Esophagus muscularis mucosa (tissue), 4 donors: Measurements from ENCODE around the gene PPP1R1B. TPM values are rescaled to one million over a fixed set of nuclear protein-coding genes. Genes with fewer than 3 reads are reported as not detected.

Source experiments
- DNase-seq: peaks from one replicate; pipeline ENCODE4 v3.0.0-alpha.2; 2017; ENCODE audit errors: extremely low spot score
- H3K27ac ChIP-seq, 4 donors: fragments of 200-600 bp; sonication (generic); replicated peaks in 1 of 4; 1 replicate in 3 of 4; 2 replicates in 1 of 4; pipeline ENCODE4 v1.5.1; 2016 to 2019; ENCODE audit warnings: mild to moderate bottlenecking in 1 of 4
- H3K27me3 ChIP-seq, 4 donors: fragments of 200-600 bp; sonication (generic); one replicate each; pipeline versions ENCODE4 v1.5.1 to v1.6.0; 2016 to 2019
- H3K36me3 ChIP-seq, 4 donors: fragments of 200-600 bp; sonication (generic); one replicate each; pipeline ENCODE4 v1.5.1; 2016 to 2019
- H3K4me1 ChIP-seq, 4 donors: fragments of 200-600 bp; sonication (generic); one replicate each; pipeline ENCODE4 v1.5.1; 2016 to 2019
- H3K4me3 ChIP-seq, 4 donors: fragments of 200-600 bp; sonication (generic); 1 replicate in 2 of 4; 2 replicates in 2 of 4; pipeline ENCODE4 v1.5.1; 2016 to 2019; ENCODE audit warnings: mild to moderate bottlenecking in 4 of 4, moderate library complexity in 1 of 4
- H3K9me3 ChIP-seq, 4 donors: fragments of 200-600 bp; sonication (generic); 1 replicate in 3 of 4; 2 replicates in 1 of 4; pipeline ENCODE4 v1.5.1; 2016 to 2019
- CTCF ChIP-seq, 3 experiments: fragments of 200-600 bp in 2 of 3; fragments of 450-650 bp in 1 of 3; sonication (generic) in 2 of 3; IDR thresholded peaks; one replicate each; pipeline ENCODE4 v1.5.1; 2017 to 2019; ENCODE audit warnings: antibody characterized with exemption in 3 of 3, mild to moderate bottlenecking in 2 of 3, moderate library complexity in 1 of 3
- EP300 ChIP-seq: sonication (generic); formaldehyde crosslinking; IDR thresholded peaks from one replicate; pipeline ENCODE4 v1.6.1; 2017; ENCODE audit warnings: antibody characterized with exemption
- POLR2A ChIP-seq: fragments of 450-650 bp; IDR thresholded peaks from one replicate; pipeline ENCODE4 v1.6.1; 2017; ENCODE audit warnings: antibody characterized with exemption, moderate library complexity, mild to moderate bottlenecking, low read depth
- POLR2AphosphoS5 ChIP-seq, 2 donors: sonication (generic); formaldehyde crosslinking; IDR thresholded peaks; one replicate each; pipeline ENCODE4 v1.6.1; 2017; ENCODE audit warnings: antibody characterized with exemption in 2 of 2
- WGBS: methylation state at CpG from one replicate; pipeline ENCODE4 v1.1.5; 2018; 5-methylcytosine and 5-hydroxymethylcytosine counted together
- intact Hi-C: fragments of 100-400 bp; cut with DNase I; formaldehyde crosslinking; loops from one replicate; pipeline ENCODE4 v1.15.1; 2023
- total RNA-seq, 4 donors: library from RNA; depleted of rRNA; stranded (reverse); fragments of >200 nt; gene quantifications; one replicate each; pipeline versions ENCODE4 v1.1.0 to v1.2.1, GENCODE V29; 2016

The PPP1R1B gene
- total RNA-seq, 4 donors from 2014 or later: 4.9 to 14.8 (median 9.8) TPM

- Histone ChIP-seq H3K27ac (peak overlapping the region in 1 of 4 donors; percentile 63), H3K4me1 (peaks cover 0 to 40% (median 31%) of the 10 kb centered on the region in 4 donors), H3K36me3 (no peaks in the 10 kb centered on the region), H3K4me3 (peak overlapping the region in 2 of 4 donors; percentile 64 to 70), H3K9me3 (no peaks in the 10 kb centered on the region), H3K27me3 (peaks cover 0 to 47% (median 2%) of the 10 kb centered on the region in 4 donors)
- TF ChIP-seq EP300: no peak
- no peak for DNase-seq
- 71% methylated on average over 11 of the region's 13 CpGs for WGBS
- intact Hi-C loops: no loop called here
These were observed 7.6 kb upstream of the PPP1R1B start for GRCh38 chr17:39618956-39619785.

- Histone ChIP-seq H3K9me3 (no peaks in the 10 kb centered on the region), H3K27me3 (peaks cover 0 to 47% (median 2%) of the 10 kb centered on the region in 4 donors), H3K27ac (no peak overlapping the region), H3K4me1 (peaks cover 0 to 40% (median 31%) of the 10 kb centered on the region in 4 donors), H3K36me3 (no peaks in the 10 kb centered on the region), H3K4me3 (no peak overlapping the region)
- DNase-seq: no peak
- WGBS: 56% methylated on average over 1 of the region's 1 CpG
- no peak for TF ChIP-seq POLR2AphosphoS5 (IDR thresholded peaks at IDR 0.05)
- TF ChIP-seq CTCF (IDR thresholded peaks at IDR 0.05): no peak
- TF ChIP-seq EP300: no peak
- TF ChIP-seq POLR2A: no peak
- intact Hi-C loops: loop anchor here (5.0 kb wide), 1 partner anchor 108 kb away; no protein-coding TSS in a partner anchor
These were observed 7.0 kb upstream of the PPP1R1B start for GRCh38 chr17:39619786-39620101.

GRCh38 chr17:39621523-39622379 is 5.0 kb upstream of the PPP1R1B start:
- no peak overlapping the region for H3K27ac ChIP-seq
- no peaks in the 10 kb centered on the region for H3K36me3 ChIP-seq
- DNase-seq: peak; percentile 99
- peaks cover 0 to 48% (median 11%) of the 10 kb centered on the region in 4 donors for H3K27me3 ChIP-seq
- peaks cover 3 to 47% (median 36%) of the 10 kb centered on the region in 4 donors for H3K4me1 ChIP-seq
- H3K4me3 ChIP-seq: no peak overlapping the region
- WGBS: 14% methylated on average over 17 of the region's 26 CpGs
- intact Hi-C loops: loop anchor here (1.0 to 5.0 kb wide), 3 partner anchors 73 to 133 kb away; no protein-coding TSS in a partner anchor
- TF ChIP-seq CTCF (IDR thresholded peaks at IDR 0.05): peak; percentile 99 to 100 (median 100)
- TF ChIP-seq POLR2AphosphoS5 (IDR thresholded peaks at IDR 0.05): peak in 1 of 2 donors; percentile 71
- TF ChIP-seq POLR2A: no peak
- H3K9me3 ChIP-seq: no peaks in the 10 kb centered on the region

- peaks cover 11 to 49% (median 39%) of the 10 kb centered on the region in 4 donors for H3K4me1 ChIP-seq
- no peak overlapping the region for H3K27ac ChIP-seq
- 59% methylated on average over 16 of the region's 16 CpGs for WGBS
- H3K9me3 ChIP-seq: no peaks in the 10 kb centered on the region
- H3K4me3 ChIP-seq: no peak overlapping the region
- no peak for DNase-seq
- intact Hi-C loops: loop anchor here (1.0 to 5.0 kb wide), 3 partner anchors 74 to 132 kb away; no protein-coding TSS in a partner anchor
- TF ChIP-seq CTCF (IDR thresholded peaks at IDR 0.05) (no peak), POLR2AphosphoS5 (IDR thresholded peaks at IDR 0.05) (no peak), EP300 (no peak), POLR2A (no peak)
- no peaks in the 10 kb centered on the region for H3K36me3 ChIP-seq
- peaks cover 0 to 49% (median 18%) of the 10 kb centered on the region in 4 donors for H3K27me3 ChIP-seq
These were observed 4.3 kb upstream of the PPP1R1B start for GRCh38 chr17:39622380-39623006.
